Skeletal muscle satellite cell (primary cell): ENCODE data around the gene CD59.

Experiments
- H3K27me3 ChIP-seq: 2 replicates; pipeline ENCODE4 v1.7.0; 2013; ENCODE audit warnings: low read length; ENCODE audit not compliant: control insufficient read depth, insufficient read depth
- H3K36me3 ChIP-seq: 2 replicates; pipeline ENCODE4 v1.7.0; 2013; ENCODE audit warnings: mild to moderate bottlenecking, control low read depth, low read length; ENCODE audit not compliant: insufficient read depth
- H3K4me1 ChIP-seq: 2 replicates; pipeline ENCODE4 v1.7.0; 2013; ENCODE audit warnings: low read length; ENCODE audit not compliant: control insufficient read depth, insufficient read depth
- H3K4me2 ChIP-seq: 2 replicates; pipeline ENCODE4 v1.7.0; 2013; ENCODE audit warnings: mild to moderate bottlenecking, low read length
- H3K4me3 ChIP-seq: 2 replicates; pipeline ENCODE4 v1.7.0; 2013; ENCODE audit warnings: low read length
- H3K9ac ChIP-seq: 2 replicates; pipeline ENCODE4 v1.7.0; 2013; ENCODE audit warnings: mild to moderate bottlenecking, low read depth, low read length, moderate library complexity
- H3K9me3 ChIP-seq: replicated peaks from 2 replicates; pipeline ENCODE4 v1.7.0; 2013; ENCODE audit warnings: mild to moderate bottlenecking, control low read depth, low read length

The CD59 gene

GRCh38 chr11:33659370-33660139 is 76.7 kb downstream of the CD59 start:
- Histone ChIP-seq H3K4me1 (no peaks in the 10 kb centered on the region), H3K36me3 (no peaks in the 10 kb centered on the region), H3K9ac (no peak overlapping the region), H3K27me3 (no peaks in the 10 kb centered on the region), H3K4me2 (no peak overlapping the region), H3K9me3 (no peaks in the 10 kb centered on the region), H3K4me3 (no peak overlapping the region)

- no peak overlapping the region for H3K4me2 ChIP-seq
- no peaks in the 10 kb centered on the region for H3K4me1 ChIP-seq
- H3K9me3 ChIP-seq, result no peaks in the 10 kb centered on the region
- H3K4me3 ChIP-seq, result no peak overlapping the region
- H3K9ac ChIP-seq, result no peak overlapping the region
- H3K27me3 ChIP-seq, result no peaks in the 10 kb centered on the region
- H3K36me3 ChIP-seq, result no peaks in the 10 kb centered on the region
Measured at GRCh38 chr11:33658195-33658900, 77.9 kb downstream of the CD59 start.

- Histone ChIP-seq H3K27me3 (no peaks in the 10 kb centered on the region), H3K4me2 (no peak overlapping the region), H3K4me3 (no peak overlapping the region), H3K9ac (no peak overlapping the region), H3K9me3 (no peaks in the 10 kb centered on the region), H3K4me1 (no peaks in the 10 kb centered on the region), H3K36me3 (no peaks in the 10 kb centered on the region)
Measured at GRCh38 chr11:33657757-33658156, 78.5 kb downstream of the CD59 start.

- no peak overlapping the region for H3K4me2 ChIP-seq
- H3K36me3 ChIP-seq, result no peaks in the 10 kb centered on the region
- H3K4me1 ChIP-seq, result no peaks in the 10 kb centered on the region
- H3K9me3 ChIP-seq, result no peaks in the 10 kb centered on the region
- no peak overlapping the region for H3K9ac ChIP-seq
- H3K27me3 ChIP-seq, result no peaks in the 10 kb centered on the region
- no peak overlapping the region for H3K4me3 ChIP-seq
Measured at GRCh38 chr11:33656768-33657167, 79.5 kb downstream of the CD59 start.

- H3K27me3 ChIP-seq, result no peaks in the 10 kb centered on the region
- no peak overlapping the region for H3K4me2 ChIP-seq
- H3K9ac ChIP-seq, result no peak overlapping the region
- H3K4me1 ChIP-seq, result no peaks in the 10 kb centered on the region
- no peaks in the 10 kb centered on the region for H3K36me3 ChIP-seq
- H3K9me3 ChIP-seq, result no peaks in the 10 kb centered on the region
- no peak overlapping the region for H3K4me3 ChIP-seq
Measured at GRCh38 chr11:33655842-33656600, 80.2 kb downstream of the CD59 start.

- H3K36me3 ChIP-seq, result no peaks in the 10 kb centered on the region
- no peak overlapping the region for H3K9ac ChIP-seq
- H3K4me3 ChIP-seq, result no peak overlapping the region
- no peak overlapping the region for H3K4me2 ChIP-seq
- H3K27me3 ChIP-seq, result no peaks in the 10 kb centered on the region
- no peaks in the 10 kb centered on the region for H3K4me1 ChIP-seq
- H3K9me3 ChIP-seq, result no peaks in the 10 kb centered on the region
Measured at GRCh38 chr11:33654594-33654993, 81.6 kb downstream of the CD59 start.
